Measurements from ENCODE around the gene ZFP92.
"Not testable (repeated sequence)": the region's sequence is repeated elsewhere in the genome, so short reads cannot be mapped to it uniquely, and the experiment has no call there.

Gene ZFP92

GRCh38 chrX:153388722-153389459 lies 22.4 kb upstream of the ZFP92 start:
- Histone ChIP-seq H3K9me3 (replicated peaks in 1 of 11) (peaks cover 25 to 52% (median 39%) of the 10 kb centered on the region in 11 experiments; a peak in 21 of 22 replicates), H3K4me2 (no peak overlapping the region), H3K4me3 (no peak overlapping the region), H3K27me3 (peaks cover 0 to 44% (median 14%) of the 10 kb centered on the region in 11 experiments; a peak in 13 of 22 replicates), H3K36me3 (no peaks in the 10 kb centered on the region), H3K9ac (no peak overlapping the region), H3K4me1 (peaks cover 0 to 2% (median 0%) of the 10 kb centered on the region in 10 experiments; a peak in 3 of 20 replicates), H4K20me1 (peaks cover 0 to 12% (median 0%) of the 10 kb centered on the region in 11 experiments; a peak in 2 of 22 replicates), H3K27ac (no peak overlapping the region)
- TF ChIP-seq Cebpa-rat (IDR thresholded peaks at IDR 0.05): no peak

- H3K27ac ChIP-seq, H3K4me2 ChIP-seq, H3K36me3 ChIP-seq, H3K9ac ChIP-seq, H3K4me3 ChIP-seq, H3K4me1 ChIP-seq: not testable (repeated sequence)
- H4K20me1 ChIP-seq: peaks cover 0 to 12% (median 0%) of the 10 kb centered on the region in 11 experiments; a peak in 2 of 22 replicates
- H3K27me3 ChIP-seq: peaks cover 0 to 46% (median 18%) of the 10 kb centered on the region in 11 experiments; a peak in 15 of 22 replicates
- peaks cover 20 to 49% (median 37%) of the 10 kb centered on the region in 11 experiments; a peak in 21 of 22 replicates for H3K9me3 ChIP-seq (replicated peaks in 1 of 11)
Measured at GRCh38 chrX:153389460-153389768, 21.9 kb upstream of the ZFP92 start.

GRCh38 chrX:153392642-153393321 lies 18.5 kb upstream of the ZFP92 start:
- Histone ChIP-seq H3K27ac (no peak overlapping the region), H3K4me2 (no peak overlapping the region), H3K9me3 (replicated peaks in 1 of 11) (peaks cover 16 to 49% (median 37%) of the 10 kb centered on the region in 11 experiments; a peak in 21 of 22 replicates), H4K20me1 (peaks cover 0 to 4% (median 0%) of the 10 kb centered on the region in 11 experiments; a peak in 2 of 22 replicates), H3K36me3 (no peaks in the 10 kb centered on the region), H3K27me3 (peaks cover 0 to 47% (median 18%) of the 10 kb centered on the region in 11 experiments; a peak in 13 of 22 replicates), H3K4me1 (peaks cover 10 to 38% (median 32%) of the 10 kb centered on the region in 10 experiments; a peak in 19 of 20 replicates), H3K4me3 (no peak overlapping the region), H3K9ac (no peak overlapping the region)
- TF ChIP-seq Cebpa-rat (IDR thresholded peaks at IDR 0.05): no peak

GRCh38 chrX:153394612-153395011 lies 16.7 kb upstream of the ZFP92 start:
- peaks cover 0 to 41% (median 15%) of the 10 kb centered on the region in 11 experiments; a peak in 13 of 22 replicates for H3K27me3 ChIP-seq
- H4K20me1 ChIP-seq: no peaks in the 10 kb centered on the region; a peak in 1 of 22 replicates
- no peak overlapping the region for H3K27ac ChIP-seq
- TF ChIP-seq Cebpa-rat (IDR thresholded peaks at IDR 0.05): no peak
- H3K9ac ChIP-seq: no peak overlapping the region
- H3K4me1 ChIP-seq: peaks cover 10 to 38% (median 36%) of the 10 kb centered on the region in 10 experiments; a peak in 19 of 20 replicates
- no peak overlapping the region for H3K4me3 ChIP-seq
- peaks cover 16 to 41% (median 35%) of the 10 kb centered on the region in 11 experiments; a peak in 21 of 22 replicates for H3K9me3 ChIP-seq (replicated peaks in 1 of 11)
- no peaks in the 10 kb centered on the region for H3K36me3 ChIP-seq
- H3K4me2 ChIP-seq: peak overlapping the region in 8 of 11 experiments; percentile 11 to 79 (median 64); a peak in 12 of 22 replicates

- Histone ChIP-seq H3K4me2 (peak overlapping the region; percentile 12 to 79 (median 63); a peak in 21 of 22 replicates), H3K9ac (peak overlapping the region in 2 of 11 experiments; percentile 33 to 36; a peak in 2 of 22 replicates), H3K27me3 (peaks cover 0 to 41% (median 15%) of the 10 kb centered on the region in 11 experiments; a peak in 13 of 22 replicates), H3K9me3 (replicated peaks in 1 of 11) (peaks cover 17 to 34% (median 26%) of the 10 kb centered on the region in 11 experiments; a peak in 21 of 22 replicates), H4K20me1 (no peaks in the 10 kb centered on the region; a peak in 1 of 22 replicates), H3K4me1 (peaks cover 14 to 44% (median 38%) of the 10 kb centered on the region in 10 experiments), H3K36me3 (no peaks in the 10 kb centered on the region), H3K27ac (no peak overlapping the region), H3K4me3 (no peak overlapping the region; a peak in 1 of 20 replicates)
- no peak for TF ChIP-seq Cebpa-rat (IDR thresholded peaks at IDR 0.05)
Measured at GRCh38 chrX:153395613-153396319, 15.5 kb upstream of the ZFP92 start.

GRCh38 chrX:153396320-153397195 lies 14.7 kb upstream of the ZFP92 start:
- no peaks in the 10 kb centered on the region for H3K36me3 ChIP-seq
- no peak overlapping the region for H3K27ac ChIP-seq
- H4K20me1 ChIP-seq: no peaks in the 10 kb centered on the region; a peak in 1 of 22 replicates
- H3K4me3 ChIP-seq: no peak overlapping the region
- H3K27me3 ChIP-seq: peaks cover 0 to 41% (median 15%) of the 10 kb centered on the region in 11 experiments; a peak in 14 of 22 replicates
- peaks cover 14 to 44% (median 38%) of the 10 kb centered on the region in 10 experiments for H3K4me1 ChIP-seq
- H3K4me2 ChIP-seq: peak overlapping the region; percentile 12 to 79 (median 63); a peak in 21 of 22 replicates
- no peak for TF ChIP-seq Cebpa-rat (IDR thresholded peaks at IDR 0.05)
- no peak overlapping the region for H3K9ac ChIP-seq
- H3K9me3 ChIP-seq (replicated peaks in 1 of 11): peaks cover 20 to 34% (median 26%) of the 10 kb centered on the region in 11 experiments

GRCh38 chrX:153397256-153397960 lies 13.9 kb upstream of the ZFP92 start:
- peaks cover 14 to 44% (median 38%) of the 10 kb centered on the region in 10 experiments for H3K4me1 ChIP-seq
- TF ChIP-seq Cebpa-rat (IDR thresholded peaks at IDR 0.05): no peak
- H3K4me3 ChIP-seq: no peak overlapping the region

More at GRCh38 chrX:153397256-153397960, 13.9 kb upstream of the ZFP92 start:
- Histone ChIP-seq H3K9me3 (replicated peaks in 1 of 11) (peaks cover 12 to 30% (median 22%) of the 10 kb centered on the region in 11 experiments; a peak in 21 of 22 replicates), H4K20me1 (no peaks in the 10 kb centered on the region; a peak in 1 of 22 replicates), H3K27me3 (peaks cover 0 to 41% (median 19%) of the 10 kb centered on the region in 11 experiments; a peak in 16 of 22 replicates), H3K4me2 (peak overlapping the region in 9 of 11 experiments; percentile 56 to 79 (median 69); a peak in 12 of 22 replicates), H3K27ac (no peak overlapping the region), H3K9ac (no peak overlapping the region), H3K36me3 (no peaks in the 10 kb centered on the region)

All from BLaER1 treated with 17β-estradiol and CSF1 and Interleukin-3, amounts not matched to agents 10 nM and 100 nM (cell line).